Caco-2 (cell line): ENCODE results near the gene EXOSC9. TPM values are rescaled to one million over a fixed set of nuclear protein-coding genes. Genes with fewer than 3 reads are reported as not detected.
A peak's percentile ranks its signal among the peaks of the same experiment; 100 is the strongest.

Source experiments
- BruUV-seq: library from RNA; stranded (reverse); fragments of 400-500 nt; replicated peaks from 2 replicates; lab custom pipeline; 2021; lab: Mats Ljungman, UMichigan
- CTCF ChIA-PET: fragments of 300-600 bp; sonication (Branson Sonifier 250); formaldehyde crosslinking; loops from one replicate; lab custom pipeline; 2022; ENCODE audit warnings: antibody characterized with exemption; lab: Charles Lee
- POLR2A ChIA-PET: fragments of 300-600 bp; sonication (Branson Sonifier 250); formaldehyde crosslinking; loops from one replicate; lab custom pipeline; 2022; ENCODE audit warnings: antibody characterized with exemption; lab: Charles Lee
- DNase-seq, 2 experiments: peaks; one replicate each; pipeline versions ENCODE4 v3.0.0 to v3.0.0-alpha.2; 2020 to 2022
- H3K27me3 ChIP-seq: replicated peaks from 2 replicates; pipeline ENCODE4 v1.6.0; 2011; ENCODE audit warnings: low read length; ENCODE audit not compliant: control insufficient read depth, insufficient read depth
- H3K36me3 ChIP-seq: 2 replicates; pipeline ENCODE4 v1.5.1; 2011; ENCODE audit warnings: low read length; ENCODE audit not compliant: control insufficient read depth, insufficient read depth
- H3K4me1 ChIP-seq: fragments of 250-450 bp; sonication (Bioruptor Pico); 2 replicates; pipeline ENCODE4 v1.5.1; 2020; ENCODE audit warnings: mild to moderate bottlenecking
- H3K4me3 ChIP-seq: 2 replicates; pipeline ENCODE4 v1.5.1; 2011; ENCODE audit warnings: low read depth, mild to moderate bottlenecking, control low read depth, low read length
- H3K9me3 ChIP-seq: fragments of 250-450 bp; sonication (Bioruptor Pico); 2 replicates; pipeline ENCODE4 v1.5.1; 2020; ENCODE audit warnings: mild to moderate bottlenecking, moderate library complexity
- H3K27ac Mint-ChIP-seq: one replicate; pipeline ENCODE4 v1.8.0; 2022; ENCODE audit warnings: mixed read lengths; ENCODE audit not compliant: unreplicated experiment
- H3K27me3 Mint-ChIP-seq: one replicate; pipeline ENCODE4 v1.8.0; 2022; ENCODE audit warnings: mixed read lengths; ENCODE audit not compliant: insufficient read depth, unreplicated experiment
- H3K36me3 Mint-ChIP-seq: one replicate; pipeline ENCODE4 v1.8.0; 2022; ENCODE audit warnings: mild to moderate bottlenecking, mixed read lengths; ENCODE audit not compliant: insufficient read depth, unreplicated experiment
- H3K4me1 Mint-ChIP-seq: one replicate; pipeline ENCODE4 v1.8.0; 2022; ENCODE audit warnings: low read depth, mixed read lengths; ENCODE audit not compliant: unreplicated experiment
- H3K4me3 Mint-ChIP-seq: one replicate; pipeline ENCODE4 v1.8.0; 2022; ENCODE audit warnings: mild to moderate bottlenecking, moderate library complexity, mixed read lengths; ENCODE audit not compliant: unreplicated experiment
- H3K9me3 Mint-ChIP-seq: one replicate; pipeline ENCODE4 v1.8.0; 2022; ENCODE audit warnings: mixed read lengths; ENCODE audit not compliant: unreplicated experiment
- intact Hi-C: fragments of 100-400 bp; cut with micrococcal nuclease; formaldehyde crosslinking; loops from one replicate; pipeline ENCODE4 v1.10.0; 2022; ENCODE audit not compliant: unreplicated experiment
- total RNA-seq: library from RNA; stranded (reverse); gene quantifications from 2 replicates; pipeline ENCODE4 v1.2.3, GENCODE V29; 2022
- TF ChIP-seq, protein P1 (sequence below), 2 experiments: fragments of 200-600 bp in 1 of 2; IDR thresholded peaks; 1 replicate in 1 of 2; 2 replicates in 1 of 2; pipeline versions ENCODE4 v1.5.1 to v1.8.0; 2011 to 2022; ENCODE audit warnings: antibody characterized with exemption in 1 of 2, control low read depth in 1 of 2, inconsistent platforms in 1 of 2, low read depth in 1 of 2, low read length in 1 of 2, mild to moderate bottlenecking in 1 of 2, moderate library complexity in 1 of 2; ENCODE audit not compliant: insufficient read depth in 1 of 2, severe bottlenecking in 1 of 2, unreplicated experiment in 1 of 2

The EXOSC9 gene
- total RNA-seq, 1 experiment from 2014 or later = 32.6 TPM

DNA sequence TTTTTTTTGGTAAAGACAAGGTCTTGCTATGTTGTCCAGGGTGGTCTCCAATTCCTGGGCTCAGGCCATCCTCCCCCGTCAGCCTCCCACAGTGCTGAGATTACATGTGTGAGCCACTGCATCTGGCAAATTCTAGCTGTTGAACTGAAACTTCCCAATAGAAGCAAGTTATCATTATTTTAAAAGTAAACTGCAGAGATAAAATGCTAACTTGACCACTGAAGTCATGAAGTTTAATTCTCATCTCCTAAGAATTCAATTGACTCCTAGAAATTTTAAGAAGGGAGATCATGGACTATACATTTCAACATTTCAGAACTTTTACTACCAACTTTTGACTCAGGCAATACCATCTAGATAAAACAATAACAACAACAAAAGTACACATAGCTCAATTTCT, 11.7 kb upstream of the EXOSC9 start:
- DNase-seq = no peak
- no TSS peak for BruUV-seq
- TF ChIP-seq, protein P1, sequence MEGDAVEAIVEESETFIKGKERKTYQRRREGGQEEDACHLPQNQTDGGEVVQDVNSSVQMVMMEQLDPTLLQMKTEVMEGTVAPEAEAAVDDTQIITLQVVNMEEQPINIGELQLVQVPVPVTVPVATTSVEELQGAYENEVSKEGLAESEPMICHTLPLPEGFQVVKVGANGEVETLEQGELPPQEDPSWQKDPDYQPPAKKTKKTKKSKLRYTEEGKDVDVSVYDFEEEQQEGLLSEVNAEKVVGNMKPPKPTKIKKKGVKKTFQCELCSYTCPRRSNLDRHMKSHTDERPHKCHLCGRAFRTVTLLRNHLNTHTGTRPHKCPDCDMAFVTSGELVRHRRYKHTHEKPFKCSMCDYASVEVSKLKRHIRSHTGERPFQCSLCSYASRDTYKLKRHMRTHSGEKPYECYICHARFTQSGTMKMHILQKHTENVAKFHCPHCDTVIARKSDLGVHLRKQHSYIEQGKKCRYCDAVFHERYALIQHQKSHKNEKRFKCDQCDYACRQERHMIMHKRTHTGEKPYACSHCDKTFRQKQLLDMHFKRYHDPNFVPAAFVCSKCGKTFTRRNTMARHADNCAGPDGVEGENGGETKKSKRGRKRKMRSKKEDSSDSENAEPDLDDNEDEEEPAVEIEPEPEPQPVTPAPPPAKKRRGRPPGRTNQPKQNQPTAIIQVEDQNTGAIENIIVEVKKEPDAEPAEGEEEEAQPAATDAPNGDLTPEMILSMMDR (IDR thresholded peaks at IDR 0.05; ENCODE audit: insufficient read depth in 1 of 2, low read depth in 1 of 2, low read length in 1 of 2, severe bottlenecking in 1 of 2, unreplicated experiment in 1 of 2) = no peak
- intact Hi-C loops = no loop called here
- Histone ChIP-seq H3K27me3 (no peaks in the 10 kb centered on the region), H3K4me3 (no peak overlapping the region), H3K9me3 (no peaks in the 10 kb centered on the region), H3K36me3 (no peaks in the 10 kb centered on the region), H3K4me1 (peaks cover 11% of the 10 kb centered on the region; the same call in 1 of the 2 replicates)
- Mint-ChIP-seq H3K4me1 (peaks cover 6% of the 10 kb centered on the region), H3K9me3 (no peaks in the 10 kb centered on the region), H3K27me3 (peaks cover 6% of the 10 kb centered on the region), H3K4me3 (no peak overlapping the region), H3K27ac (no peak overlapping the region), H3K36me3 (no peaks in the 10 kb centered on the region)
- CTCF ChIA-PET = no interaction called here
- POLR2A ChIA-PET = no interaction called here

DNA sequence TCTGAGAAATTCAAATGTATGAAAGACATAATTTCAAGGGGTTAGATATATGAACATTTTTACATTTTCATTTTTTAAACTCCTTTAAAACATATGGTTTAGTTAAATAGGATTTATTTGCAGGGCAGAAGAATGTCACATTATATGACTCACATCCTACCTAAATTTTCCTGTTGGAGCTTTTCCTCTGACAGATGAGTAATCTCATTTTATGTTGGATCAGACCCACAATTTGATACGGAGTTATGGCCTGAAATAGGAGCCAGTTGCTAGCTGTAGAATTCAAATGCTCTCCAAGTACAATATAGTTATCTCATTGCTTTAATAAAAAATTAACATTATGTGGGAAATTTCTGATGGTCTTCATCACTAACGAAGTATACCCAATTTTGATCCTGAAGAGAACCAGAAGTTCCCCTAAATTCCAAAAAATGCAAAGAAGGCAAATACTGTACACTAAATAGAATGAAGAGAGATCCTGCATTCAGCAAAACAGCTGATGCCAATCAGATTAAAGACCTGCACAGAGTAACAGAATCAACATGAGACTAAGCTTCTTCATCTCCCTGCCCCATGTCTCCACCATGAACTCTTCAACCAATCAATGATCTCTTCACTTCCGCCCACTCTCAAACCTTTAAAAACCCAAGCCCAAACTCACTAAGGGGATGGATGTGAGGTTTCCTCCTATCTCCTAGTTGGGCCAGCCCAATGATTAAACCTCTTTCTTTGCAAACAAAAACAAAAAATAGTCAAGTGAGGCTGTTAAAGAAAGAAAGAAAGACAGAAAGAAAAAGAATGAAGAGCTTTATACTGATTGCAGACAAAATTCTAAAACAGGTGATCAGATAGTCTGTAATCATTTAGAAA, 10.9 kb upstream of the EXOSC9 start:
- Histone ChIP-seq H3K4me3 (no peak overlapping the region), H3K9me3 (no peaks in the 10 kb centered on the region), H3K27me3 (no peaks in the 10 kb centered on the region), H3K4me1 (peaks cover 17% of the 10 kb centered on the region; the same call in 1 of the 2 replicates), H3K36me3 (no peaks in the 10 kb centered on the region)
- Mint-ChIP-seq H3K4me1 (peaks cover 10% of the 10 kb centered on the region), H3K36me3 (no peaks in the 10 kb centered on the region), H3K9me3 (no peaks in the 10 kb centered on the region), H3K27ac (no peak overlapping the region), H3K4me3 (no peak overlapping the region), H3K27me3 (peaks cover 6% of the 10 kb centered on the region)
- ChIA-PET CTCF (no interaction called here), POLR2A (no interaction called here)
- intact Hi-C loops = no loop called here
- DNase-seq = no peak
- TF ChIP-seq, protein P1 (IDR thresholded peaks at IDR 0.05; ENCODE audit: insufficient read depth in 1 of 2, low read depth in 1 of 2, low read length in 1 of 2, severe bottlenecking in 1 of 2, unreplicated experiment in 1 of 2) = no peak
- BruUV-seq = no TSS peak

DNA sequence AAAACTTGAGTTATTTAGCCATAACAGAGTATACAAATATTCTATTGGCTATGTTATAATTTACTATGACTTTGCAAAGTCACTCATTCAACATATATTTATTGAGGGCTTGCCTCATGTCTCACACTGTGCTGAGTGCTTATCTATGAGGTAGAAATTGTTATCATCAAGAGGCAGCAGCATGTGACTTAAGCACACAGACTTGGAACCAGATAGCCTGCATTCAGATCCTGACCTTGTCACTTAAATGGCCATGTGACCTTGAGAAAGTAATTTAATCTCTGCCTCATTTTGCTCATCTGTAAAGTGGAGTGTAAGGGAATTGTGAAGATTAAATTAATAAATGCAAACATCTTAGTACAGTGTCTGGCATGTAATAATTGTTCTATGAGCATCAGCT, 10.1 kb upstream of the EXOSC9 start:
- Histone ChIP-seq H3K27me3 (no peaks in the 10 kb centered on the region), H3K4me3 (no peak overlapping the region), H3K36me3 (no peaks in the 10 kb centered on the region), H3K4me1 (peaks cover 17% of the 10 kb centered on the region; the same call in 1 of the 2 replicates), H3K9me3 (no peaks in the 10 kb centered on the region)
- TF ChIP-seq, protein P1 (IDR thresholded peaks at IDR 0.05; ENCODE audit: insufficient read depth in 1 of 2, low read depth in 1 of 2, low read length in 1 of 2, severe bottlenecking in 1 of 2, unreplicated experiment in 1 of 2) = no peak
- peak in 1 of 2 experiments; percentile 12 for DNase-seq
- H3K4me3 Mint-ChIP-seq = no peak overlapping the region
- intact Hi-C loops = no loop called here
- H3K27ac Mint-ChIP-seq = no peak overlapping the region
- peaks cover 10% of the 10 kb centered on the region for H3K4me1 Mint-ChIP-seq
- ChIA-PET CTCF (no interaction called here), POLR2A (no interaction called here)
- H3K27me3 Mint-ChIP-seq = peaks cover 6% of the 10 kb centered on the region
- no peaks in the 10 kb centered on the region for H3K9me3 Mint-ChIP-seq
- no peaks in the 10 kb centered on the region for H3K36me3 Mint-ChIP-seq
- no TSS peak for BruUV-seq
